Fibroblast of skin of right quadriceps (primary cell): ENCODE data around the gene STARD13.

Source experiments
- DNase-seq: peaks from one replicate; pipeline ENCODE4 v3.0.0-alpha.2; 2013

Gene STARD13

GRCh38 chr13:33227927-33228647, 57.5 kb downstream of the STARD13 start:
- DNase-seq: no peak

- DNase-seq: peak; percentile 49
These were observed 60.9 kb downstream of the STARD13 start for GRCh38 chr13:33224686-33225085.

GRCh38 chr13:33224191-33224590, 61.4 kb downstream of the STARD13 start:
- no peak for DNase-seq

GRCh38 chr13:33219926-33220325, 65.6 kb downstream of the STARD13 start:
- no peak for DNase-seq

GRCh38 chr13:33218426-33218825, 67.1 kb downstream of the STARD13 start:
- no peak for DNase-seq

GRCh38 chr13:33218020-33218419, 67.5 kb downstream of the STARD13 start:
- peak; percentile 86 for DNase-seq

- no peak for DNase-seq
These were observed 68.3 kb downstream of the STARD13 start for GRCh38 chr13:33217256-33217655.

GRCh38 chr13:33213797-33214196, 71.8 kb downstream of the STARD13 start:
- no peak for DNase-seq

GRCh38 chr13:33213024-33213768, 72.4 kb downstream of the STARD13 start:
- DNase-seq: no peak

- DNase-seq: no peak
These were observed 73.2 kb downstream of the STARD13 start for GRCh38 chr13:33212396-33212795.

GRCh38 chr13:33210090-33210489, 75.5 kb downstream of the STARD13 start:
- DNase-seq: no peak

- no peak for DNase-seq
These were observed 77.0 kb downstream of the STARD13 start for GRCh38 chr13:33208290-33209220.

GRCh38 chr13:33207615-33207961, 78.0 kb downstream of the STARD13 start:
- peak; percentile 89 for DNase-seq

GRCh38 chr13:33206945-33207614, 78.5 kb downstream of the STARD13 start:
- DNase-seq: no peak

GRCh38 chr13:33206425-33206824, 79.1 kb downstream of the STARD13 start:
- peak; percentile 44 for DNase-seq

GRCh38 chr13:33205804-33206221, 79.7 kb downstream of the STARD13 start:
- peak; percentile 42 for DNase-seq

- DNase-seq: no peak
These were observed 80.3 kb downstream of the STARD13 start for GRCh38 chr13:33205224-33205623.

GRCh38 chr13:33204130-33204927, 81.2 kb downstream of the STARD13 start:
- DNase-seq: peak; percentile 97

GRCh38 chr13:33202644-33203169, 82.8 kb downstream of the STARD13 start:
- DNase-seq: no peak

GRCh38 chr13:33201659-33202058, 83.9 kb downstream of the STARD13 start:
- DNase-seq: no peak

- no peak for DNase-seq
These were observed 86.2 kb downstream of the STARD13 start for GRCh38 chr13:33199289-33199850.
